ENCODE measurements around the gene CPS1. TPM values are rescaled to one million over a fixed set of nuclear protein-coding genes. Genes with fewer than 3 reads are reported as not detected.

The CPS1 gene
- total and polyA plus RNA-seq, 2 experiments from 2014 or later: 5.5 to 11.0 TPM

DNA sequence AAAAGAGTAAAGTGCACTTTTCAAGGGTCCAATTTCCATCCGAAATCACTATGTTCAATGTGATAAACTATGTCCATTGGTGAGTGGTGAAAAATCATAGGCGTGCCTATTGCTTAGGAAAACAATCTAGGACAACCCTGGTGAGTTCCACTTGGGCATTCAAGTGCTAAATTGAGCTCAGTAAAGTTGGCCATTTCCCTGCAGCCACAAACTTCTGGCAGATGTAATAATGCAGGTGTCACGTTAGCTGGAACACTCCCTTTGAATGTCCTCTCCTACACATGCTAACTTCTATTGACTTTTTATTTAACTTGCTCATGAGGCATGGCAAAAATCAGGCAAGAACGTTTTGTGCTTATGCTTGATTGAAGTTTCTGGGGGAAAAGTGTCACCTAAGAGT, 67.1 kb downstream of the CPS1 start (continued):
- TF ChIP-seq, protein P1, sequence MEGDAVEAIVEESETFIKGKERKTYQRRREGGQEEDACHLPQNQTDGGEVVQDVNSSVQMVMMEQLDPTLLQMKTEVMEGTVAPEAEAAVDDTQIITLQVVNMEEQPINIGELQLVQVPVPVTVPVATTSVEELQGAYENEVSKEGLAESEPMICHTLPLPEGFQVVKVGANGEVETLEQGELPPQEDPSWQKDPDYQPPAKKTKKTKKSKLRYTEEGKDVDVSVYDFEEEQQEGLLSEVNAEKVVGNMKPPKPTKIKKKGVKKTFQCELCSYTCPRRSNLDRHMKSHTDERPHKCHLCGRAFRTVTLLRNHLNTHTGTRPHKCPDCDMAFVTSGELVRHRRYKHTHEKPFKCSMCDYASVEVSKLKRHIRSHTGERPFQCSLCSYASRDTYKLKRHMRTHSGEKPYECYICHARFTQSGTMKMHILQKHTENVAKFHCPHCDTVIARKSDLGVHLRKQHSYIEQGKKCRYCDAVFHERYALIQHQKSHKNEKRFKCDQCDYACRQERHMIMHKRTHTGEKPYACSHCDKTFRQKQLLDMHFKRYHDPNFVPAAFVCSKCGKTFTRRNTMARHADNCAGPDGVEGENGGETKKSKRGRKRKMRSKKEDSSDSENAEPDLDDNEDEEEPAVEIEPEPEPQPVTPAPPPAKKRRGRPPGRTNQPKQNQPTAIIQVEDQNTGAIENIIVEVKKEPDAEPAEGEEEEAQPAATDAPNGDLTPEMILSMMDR (conservative IDR thresholded peaks at IDR 0.05; ENCODE audit: low read depth in 2 of 2): no peak
- no peak for TF ChIP-seq JUNB (IDR thresholded peaks at IDR 0.05; ENCODE audit: unreplicated experiment)
- no peak for TF ChIP-seq POLR2AphosphoS5 (IDR thresholded peaks at IDR 0.05; ENCODE audit: low read depth)
- TF ChIP-seq CREB1 (CRISPR knock-in tag; IDR thresholded peaks at IDR 0.05; ENCODE audit: low read depth): no peak

DNA sequence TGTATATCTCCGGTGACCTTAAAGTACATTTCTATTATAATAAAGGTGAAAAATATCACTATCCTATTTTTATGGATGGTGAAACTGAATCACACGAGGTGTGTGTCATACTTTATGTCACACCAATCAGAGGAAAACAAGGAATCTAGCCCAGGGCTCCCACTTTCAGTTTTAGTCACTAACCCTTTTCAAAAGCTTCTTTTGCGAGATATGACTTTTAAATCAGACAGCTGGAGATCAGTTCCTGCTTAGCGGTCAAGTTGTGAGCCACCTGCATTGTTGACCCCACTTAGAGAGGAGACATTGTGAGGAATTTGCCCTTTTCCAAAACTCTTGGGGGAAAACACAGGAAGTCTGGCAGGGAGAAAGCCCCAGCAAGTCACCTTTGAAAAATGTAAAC, 70.5 kb downstream of the CPS1 start:
- no peak overlapping the region for H3K4me3 Mint-ChIP-seq
- Histone ChIP-seq H3K4me1 (ENCODE audit: insufficient read depth) (0 out of 2 replicates have a peak, but pooled peaks cover 5% of the 10 kb centered on the region), H3F3A (replicated peaks; ENCODE audit: low read depth) (no peaks in the 10 kb centered on the region), H3K79me2 (replicated peaks; ENCODE audit: insufficient read depth) (no peaks in the 10 kb centered on the region), H3K9me2 (ENCODE audit: insufficient read depth) (no peaks in the 10 kb centered on the region), H4K20me1 (replicated peaks; ENCODE audit: insufficient read depth) (no peaks in the 10 kb centered on the region), H3K4me2 (no peak overlapping the region), H2AFZ (no peak overlapping the region), H3K27me3 (ENCODE audit: insufficient read depth) (no peaks in the 10 kb centered on the region), H3K36me3 (ENCODE audit: insufficient read depth) (no peaks in the 10 kb centered on the region), H3K4me3 (no peak overlapping the region), H3K27ac (ENCODE audit: low read depth) (no peak overlapping the region)
- H3K9me3 Mint-ChIP-seq: no peaks in the 10 kb centered on the region
- no peaks in the 10 kb centered on the region for H3K27me3 Mint-ChIP-seq (ENCODE audit: insufficient read depth, low read depth, poor library complexity)
- H3K27ac Mint-ChIP-seq: peak overlapping the region; percentile 53
- H3K36me3 Mint-ChIP-seq (ENCODE audit: low read depth): no peaks in the 10 kb centered on the region
- H3K4me1 Mint-ChIP-seq: peaks cover 17% of the 10 kb centered on the region
- DNase-seq (ENCODE audit: low spot score): no peak
- TF ChIP-seq NANOG (IDR thresholded peaks at IDR 0.05; ENCODE audit: borderline replicate concordance): no peak
- no peak for ATAC-seq

DNA sequence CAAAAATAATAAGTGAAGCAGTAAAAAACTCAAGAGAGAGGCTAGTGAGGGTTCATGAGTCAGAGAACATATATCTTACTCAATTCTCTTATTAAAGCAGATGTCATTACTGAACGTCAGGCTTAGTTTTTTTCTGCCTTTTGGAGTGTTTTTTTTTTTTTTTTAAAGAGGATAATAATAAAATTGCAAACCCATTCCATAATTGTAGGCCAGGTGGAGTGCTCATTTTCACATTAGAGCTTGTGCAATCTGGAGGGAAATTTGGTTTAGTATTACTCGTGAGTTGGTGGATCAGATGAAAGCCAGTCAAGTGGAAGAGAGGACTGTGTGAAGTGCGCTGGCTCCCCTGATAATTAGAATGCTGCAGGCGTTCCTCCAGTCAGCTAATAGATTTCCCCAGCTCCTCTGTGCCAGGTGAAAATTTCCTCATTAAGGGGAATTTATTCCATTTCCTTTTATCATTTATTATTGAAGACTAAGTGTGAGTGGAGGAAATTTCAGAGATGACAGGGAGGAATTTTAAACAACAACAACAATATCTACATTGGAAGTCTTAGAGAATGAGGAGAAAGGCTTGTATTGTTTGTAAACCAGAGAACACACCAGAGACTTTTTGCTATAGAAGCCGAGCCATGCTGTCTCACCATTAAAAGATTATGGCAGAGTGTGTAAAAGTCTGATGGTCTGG, 74.6 kb downstream of the CPS1 start:
- H3K79me2 ChIP-seq (replicated peaks; ENCODE audit: insufficient read depth): no peaks in the 10 kb centered on the region
- Mint-ChIP-seq H3K27ac (no peak overlapping the region), H3K9me3 (no peaks in the 10 kb centered on the region), H3K27me3 (ENCODE audit: insufficient read depth, low read depth, poor library complexity) (no peaks in the 10 kb centered on the region), H3K4me1 (peaks cover 12% of the 10 kb centered on the region), H3K4me3 (no peak overlapping the region), H3K36me3 (ENCODE audit: low read depth) (no peaks in the 10 kb centered on the region)
- DNase-seq (ENCODE audit: low spot score) (no peak), ATAC-seq (no peak)
- H3K27ac ChIP-seq (ENCODE audit: low read depth): no peak overlapping the region
- no peaks in the 10 kb centered on the region for H3F3A ChIP-seq (replicated peaks; ENCODE audit: low read depth)
- H3K9me2 ChIP-seq (ENCODE audit: insufficient read depth): no peaks in the 10 kb centered on the region
- no peaks in the 10 kb centered on the region for H4K20me1 ChIP-seq (replicated peaks; ENCODE audit: insufficient read depth)
- H3K36me3 ChIP-seq (ENCODE audit: insufficient read depth): no peaks in the 10 kb centered on the region
- H2AFZ ChIP-seq: no peak overlapping the region
- H3K27me3 ChIP-seq (ENCODE audit: insufficient read depth): no peaks in the 10 kb centered on the region
- H3K4me3 ChIP-seq: no peak overlapping the region
- 0 out of 2 replicates have a peak, but pooled peaks cover 5% of the 10 kb centered on the region for H3K4me1 ChIP-seq (ENCODE audit: insufficient read depth)
- no peak overlapping the region for H3K4me2 ChIP-seq
- TF ChIP-seq ZNF114 (CRISPR knock-in tag; IDR thresholded peaks at IDR 0.05): no peak
- TF ChIP-seq, protein P2, sequence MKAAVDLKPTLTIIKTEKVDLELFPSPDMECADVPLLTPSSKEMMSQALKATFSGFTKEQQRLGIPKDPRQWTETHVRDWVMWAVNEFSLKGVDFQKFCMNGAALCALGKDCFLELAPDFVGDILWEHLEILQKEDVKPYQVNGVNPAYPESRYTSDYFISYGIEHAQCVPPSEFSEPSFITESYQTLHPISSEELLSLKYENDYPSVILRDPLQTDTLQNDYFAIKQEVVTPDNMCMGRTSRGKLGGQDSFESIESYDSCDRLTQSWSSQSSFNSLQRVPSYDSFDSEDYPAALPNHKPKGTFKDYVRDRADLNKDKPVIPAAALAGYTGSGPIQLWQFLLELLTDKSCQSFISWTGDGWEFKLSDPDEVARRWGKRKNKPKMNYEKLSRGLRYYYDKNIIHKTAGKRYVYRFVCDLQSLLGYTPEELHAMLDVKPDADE (IDR thresholded peaks at IDR 0.05): no peak
- no peak for TF ChIP-seq JUNB (IDR thresholded peaks at IDR 0.05; ENCODE audit: unreplicated experiment)
- no peak for TF ChIP-seq CREB1 (CRISPR knock-in tag; IDR thresholded peaks at IDR 0.05; ENCODE audit: low read depth)
- no peak for TF ChIP-seq STAT1 (IDR thresholded peaks at IDR 0.05; ENCODE audit: unreplicated experiment)
- no peak for TF ChIP-seq POLR2AphosphoS5 (IDR thresholded peaks at IDR 0.05; ENCODE audit: low read depth)
- TF ChIP-seq, protein P3, sequence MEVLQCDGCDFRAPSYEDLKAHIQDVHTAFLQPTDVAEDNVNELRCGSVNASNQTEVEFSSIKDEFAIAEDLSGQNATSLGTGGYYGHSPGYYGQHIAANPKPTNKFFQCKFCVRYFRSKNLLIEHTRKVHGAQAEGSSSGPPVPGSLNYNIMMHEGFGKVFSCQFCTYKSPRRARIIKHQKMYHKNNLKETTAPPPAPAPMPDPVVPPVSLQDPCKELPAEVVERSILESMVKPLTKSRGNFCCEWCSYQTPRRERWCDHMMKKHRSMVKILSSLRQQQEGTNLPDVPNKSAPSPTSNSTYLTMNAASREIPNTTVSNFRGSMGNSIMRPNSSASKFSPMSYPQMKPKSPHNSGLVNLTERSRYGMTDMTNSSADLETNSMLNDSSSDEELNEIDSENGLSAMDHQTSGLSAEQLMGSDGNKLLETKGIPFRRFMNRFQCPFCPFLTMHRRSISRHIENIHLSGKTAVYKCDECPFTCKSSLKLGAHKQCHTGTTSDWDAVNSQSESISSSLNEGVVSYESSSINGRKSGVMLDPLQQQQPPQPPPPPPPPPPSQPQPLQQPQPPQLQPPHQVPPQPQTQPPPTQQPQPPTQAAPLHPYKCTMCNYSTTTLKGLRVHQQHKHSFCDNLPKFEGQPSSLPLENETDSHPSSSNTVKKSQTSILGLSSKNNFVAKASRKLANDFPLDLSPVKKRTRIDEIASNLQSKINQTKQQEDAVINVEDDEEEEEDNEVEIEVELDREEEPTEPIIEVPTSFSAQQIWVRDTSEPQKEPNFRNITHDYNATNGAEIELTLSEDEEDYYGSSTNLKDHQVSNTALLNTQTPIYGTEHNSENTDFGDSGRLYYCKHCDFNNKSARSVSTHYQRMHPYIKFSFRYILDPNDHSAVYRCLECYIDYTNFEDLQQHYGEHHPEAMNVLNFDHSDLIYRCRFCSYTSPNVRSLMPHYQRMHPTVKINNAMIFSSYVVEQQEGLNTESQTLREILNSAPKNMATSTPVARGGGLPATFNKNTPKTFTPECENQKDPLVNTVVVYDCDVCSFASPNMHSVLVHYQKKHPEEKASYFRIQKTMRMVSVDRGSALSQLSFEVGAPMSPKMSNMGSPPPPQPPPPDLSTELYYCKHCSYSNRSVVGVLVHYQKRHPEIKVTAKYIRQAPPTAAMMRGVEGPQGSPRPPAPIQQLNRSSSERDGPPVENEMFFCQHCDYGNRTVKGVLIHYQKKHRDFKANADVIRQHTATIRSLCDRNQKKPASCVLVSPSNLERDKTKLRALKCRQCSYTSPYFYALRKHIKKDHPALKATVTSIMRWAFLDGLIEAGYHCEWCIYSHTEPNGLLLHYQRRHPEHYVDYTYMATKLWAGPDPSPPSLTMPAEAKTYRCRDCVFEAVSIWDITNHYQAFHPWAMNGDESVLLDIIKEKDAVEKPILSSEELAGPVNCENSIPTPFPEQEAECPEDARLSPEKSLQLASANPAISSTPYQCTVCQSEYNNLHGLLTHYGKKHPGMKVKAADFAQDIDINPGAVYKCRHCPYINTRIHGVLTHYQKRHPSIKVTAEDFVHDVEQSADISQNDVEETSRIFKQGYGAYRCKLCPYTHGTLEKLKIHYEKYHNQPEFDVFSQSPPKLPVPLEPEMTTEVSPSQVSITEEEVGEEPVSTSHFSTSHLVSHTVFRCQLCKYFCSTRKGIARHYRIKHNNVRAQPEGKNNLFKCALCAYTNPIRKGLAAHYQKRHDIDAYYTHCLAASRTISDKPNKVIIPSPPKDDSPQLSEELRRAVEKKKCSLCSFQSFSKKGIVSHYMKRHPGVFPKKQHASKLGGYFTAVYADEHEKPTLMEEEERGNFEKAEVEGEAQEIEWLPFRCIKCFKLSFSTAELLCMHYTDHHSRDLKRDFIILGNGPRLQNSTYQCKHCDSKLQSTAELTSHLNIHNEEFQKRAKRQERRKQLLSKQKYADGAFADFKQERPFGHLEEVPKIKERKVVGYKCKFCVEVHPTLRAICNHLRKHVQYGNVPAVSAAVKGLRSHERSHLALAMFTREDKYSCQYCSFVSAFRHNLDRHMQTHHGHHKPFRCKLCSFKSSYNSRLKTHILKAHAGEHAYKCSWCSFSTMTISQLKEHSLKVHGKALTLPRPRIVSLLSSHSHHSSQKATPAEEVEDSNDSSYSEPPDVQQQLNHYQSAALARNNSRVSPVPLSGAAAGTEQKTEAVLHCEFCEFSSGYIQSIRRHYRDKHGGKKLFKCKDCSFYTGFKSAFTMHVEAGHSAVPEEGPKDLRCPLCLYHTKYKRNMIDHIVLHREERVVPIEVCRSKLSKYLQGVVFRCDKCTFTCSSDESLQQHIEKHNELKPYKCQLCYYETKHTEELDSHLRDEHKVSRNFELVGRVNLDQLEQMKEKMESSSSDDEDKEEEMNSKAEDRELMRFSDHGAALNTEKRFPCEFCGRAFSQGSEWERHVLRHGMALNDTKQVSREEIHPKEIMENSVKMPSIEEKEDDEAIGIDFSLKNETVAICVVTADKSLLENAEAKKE (CRISPR knock-in tag; IDR thresholded peaks at IDR 0.05): no peak
- no peak for TF ChIP-seq ZNF331 (CRISPR knock-in tag; IDR thresholded peaks at IDR 0.05; ENCODE audit: low read depth)
- no peak for TF ChIP-seq EZH2phosphoT487 (IDR thresholded peaks at IDR 0.05; ENCODE audit: unreplicated experiment)
